Stimulated activated effector memory CD8-positive, alpha-beta T cell treated with anti-CD3 and anti-CD28 coated beads, Interleukin-12 subunit alpha, Interleukin-12 subunit beta, amount 100 ng/mL, for 72 hours (primary cell): ENCODE measurements around the gene COL27A1.
"Not testable (repeated sequence)": the region's sequence is repeated elsewhere in the genome, so short reads cannot be mapped to it uniquely, and the experiment has no call there.

Experiments
- ATAC-seq: fragments of 150-1000 bp; cut with Tn5 transposase; 2 replicates; pipeline ENCODE4 v1.10.0; 2021
- DNase-seq, 2 donors: peaks; one replicate each; pipeline ENCODE4 v3.0.0; 2021 to 2022; ENCODE audit warnings: low spot score in 2 of 2
- H3K27ac Mint-ChIP-seq: one replicate; pipeline ENCODE4 v1.8.0; 2022; ENCODE audit warnings: mild to moderate bottlenecking, mixed read lengths
- H3K36me3 Mint-ChIP-seq: one replicate; pipeline ENCODE4 v1.8.0; 2022; ENCODE audit warnings: mild to moderate bottlenecking, mixed read lengths
- H3K4me1 Mint-ChIP-seq: one replicate; pipeline ENCODE4 v1.8.0; 2022; ENCODE audit warnings: mixed read lengths
- H3K4me3 Mint-ChIP-seq: one replicate; pipeline ENCODE4 v1.8.0; 2022; ENCODE audit warnings: mild to moderate bottlenecking, mixed read lengths
- H3K9me3 Mint-ChIP-seq: one replicate; pipeline ENCODE4 v1.8.0; 2022; ENCODE audit warnings: mixed read lengths

The COL27A1 gene

DNA sequence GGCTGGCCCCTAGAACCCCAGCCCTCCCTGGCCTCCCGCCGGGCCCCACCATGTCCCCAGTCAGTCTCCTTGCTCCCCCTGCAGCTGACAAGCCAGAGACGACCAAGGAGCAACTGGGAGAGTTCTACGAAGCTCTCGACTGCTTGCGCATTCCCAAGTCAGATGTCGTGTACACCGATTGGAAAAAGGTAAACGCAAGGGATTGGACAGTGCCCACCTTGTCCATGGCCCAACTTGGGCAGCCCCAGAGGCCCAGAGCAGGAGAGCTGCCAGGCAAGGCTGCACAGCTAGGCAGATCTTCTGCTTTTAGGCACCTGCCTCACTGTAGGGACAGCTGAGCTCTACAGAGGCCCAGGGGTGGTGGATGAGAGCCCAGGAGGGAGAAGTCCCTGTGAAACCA lies 169.6 kb downstream of the COL27A1 start:
- DNase-seq, ATAC-seq: not testable (repeated sequence)

DNA sequence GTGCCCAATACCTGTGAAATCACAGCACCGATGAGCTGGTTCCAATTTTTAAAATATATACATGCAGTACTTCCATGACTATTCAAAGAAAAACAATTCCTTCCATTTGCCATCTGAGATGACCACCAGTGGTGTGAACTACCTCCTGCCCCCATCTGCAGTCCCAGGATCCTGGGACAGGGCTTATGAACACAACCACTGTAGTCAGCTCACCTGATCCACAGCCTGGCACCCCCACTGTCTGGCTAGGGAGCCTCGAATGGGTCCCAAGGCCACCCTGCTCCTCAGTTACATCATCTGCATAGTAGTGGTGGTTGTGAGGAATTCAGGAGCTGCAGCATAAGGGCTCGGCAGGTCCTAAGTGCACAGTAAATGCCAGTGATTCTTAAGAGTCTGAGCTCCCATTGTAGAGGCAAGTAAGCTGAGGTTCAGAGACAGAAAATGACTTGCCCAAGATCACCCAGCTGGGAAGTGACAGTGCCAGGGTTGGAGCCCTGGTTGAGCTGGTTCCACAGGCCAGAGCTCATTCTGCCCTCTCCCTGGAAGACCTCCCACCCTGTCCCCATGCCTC lies 170.4 kb downstream of the COL27A1 start:
- H3K27ac Mint-ChIP-seq, ATAC-seq, H3K36me3 Mint-ChIP-seq, H3K4me3 Mint-ChIP-seq, H3K9me3 Mint-ChIP-seq, DNase-seq: not testable (repeated sequence)
- H3K4me1 Mint-ChIP-seq: peaks cover 12% of the 10 kb centered on the region

More for the DNA sequence above, 169.6 kb downstream of the COL27A1 start:
- H3K4me1 Mint-ChIP-seq: peaks cover 12% of the 10 kb centered on the region
- H3K27ac Mint-ChIP-seq, H3K4me3 Mint-ChIP-seq, H3K36me3 Mint-ChIP-seq, H3K9me3 Mint-ChIP-seq: not testable (repeated sequence)

DNA sequence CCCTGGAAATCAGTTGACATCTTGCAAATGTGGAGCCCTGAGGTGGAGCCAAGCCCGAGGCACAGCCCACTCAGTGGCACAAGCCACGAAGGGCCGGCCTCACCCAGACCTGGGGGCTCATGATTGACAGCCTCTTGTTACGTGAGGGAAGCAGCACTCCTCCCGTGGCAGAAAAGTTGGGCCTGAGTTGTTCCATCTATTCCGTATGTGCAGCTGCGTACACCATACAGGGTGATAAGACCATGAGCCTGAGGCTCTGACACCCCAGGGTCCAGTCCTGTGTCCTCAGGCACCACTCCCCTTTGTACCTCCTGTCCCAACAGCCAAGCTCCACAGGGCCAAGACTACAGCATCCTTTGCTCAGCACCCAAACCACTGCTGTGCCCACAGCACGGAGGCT lies 172.4 kb downstream of the COL27A1 start:
- Mint-ChIP-seq H3K27ac (no peak overlapping the region), H3K4me3 (no peak overlapping the region), H3K4me1 (peaks cover 14% of the 10 kb centered on the region), H3K36me3 (peaks cover 19% of the 10 kb centered on the region), H3K9me3 (no peaks in the 10 kb centered on the region)
- DNase-seq (no peak), ATAC-seq (no peak)

GRCh38 chr9:114328357-114328820 lies 173.1 kb downstream of the COL27A1 start:
- not testable (repeated sequence) for H3K9me3 Mint-ChIP-seq, H3K27ac Mint-ChIP-seq, DNase-seq, ATAC-seq, H3K4me3 Mint-ChIP-seq
- Mint-ChIP-seq H3K36me3 (peaks cover 20% of the 10 kb centered on the region), H3K4me1 (peaks cover 14% of the 10 kb centered on the region)

DNA sequence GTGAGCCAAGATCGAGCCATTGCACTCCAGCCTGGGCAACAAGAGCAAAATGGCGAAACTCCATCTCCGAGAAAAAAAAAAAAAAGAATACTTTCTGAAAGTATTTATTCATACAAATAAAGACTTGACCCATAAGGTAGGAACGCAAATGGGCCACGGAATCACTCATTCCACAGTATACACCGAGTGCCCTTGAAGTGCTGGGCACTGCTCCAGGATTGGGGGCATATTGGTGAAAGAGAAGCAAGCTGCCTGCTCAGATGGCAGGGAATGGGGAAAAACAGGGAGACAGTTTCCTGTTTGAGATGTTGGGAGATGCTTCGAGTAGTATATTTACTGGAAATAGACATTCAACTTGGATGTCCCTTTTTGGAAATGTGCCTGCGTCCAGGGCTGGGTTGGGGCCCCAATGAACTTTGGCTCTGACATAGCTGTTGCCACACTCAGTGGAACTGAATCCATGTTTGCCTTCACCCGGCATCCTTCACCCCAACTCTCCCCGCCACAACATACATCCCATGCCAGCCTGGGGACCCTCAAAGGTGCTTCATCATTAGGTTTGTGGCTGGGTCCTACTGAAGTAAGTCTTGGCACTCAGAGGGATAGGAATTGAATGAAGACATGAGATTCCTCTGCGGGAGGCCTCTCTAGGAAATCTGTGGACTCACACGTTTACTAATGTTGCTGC lies 173.7 kb downstream of the COL27A1 start:
- H3K9me3 Mint-ChIP-seq, H3K27ac Mint-ChIP-seq, DNase-seq, H3K4me3 Mint-ChIP-seq, ATAC-seq: not testable (repeated sequence)
- Mint-ChIP-seq H3K36me3 (peaks cover 20% of the 10 kb centered on the region), H3K4me1 (peaks cover 14% of the 10 kb centered on the region)

DNA sequence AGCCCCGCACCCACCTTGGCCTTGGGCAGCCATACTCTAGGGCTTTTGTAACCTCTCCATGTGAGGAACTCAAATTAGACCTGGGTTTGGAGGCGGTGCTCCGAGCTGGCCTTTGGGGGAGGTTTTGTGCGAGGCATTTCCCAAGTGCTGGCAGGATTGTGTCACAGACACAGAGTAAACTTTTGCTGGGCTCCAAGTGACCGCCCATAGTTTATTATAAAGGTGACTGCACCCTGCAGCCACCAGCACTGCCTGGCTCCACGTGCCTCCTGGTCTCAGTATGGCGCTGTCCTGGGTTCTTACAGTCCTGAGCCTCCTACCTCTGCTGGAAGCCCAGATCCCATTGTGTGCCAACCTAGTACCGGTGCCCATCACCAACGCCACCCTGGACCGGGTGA lies 174.3 kb downstream of the COL27A1 start, which contains the start of gene ORM2:
ORM2 (plus strand) TSS at position 245 of the 398 bp plus-strand sequence; CDS start at position 281, 36 bp downstream.
- peaks cover 24% of the 10 kb centered on the region for H3K36me3 Mint-ChIP-seq
- DNase-seq, H3K9me3 Mint-ChIP-seq, H3K4me3 Mint-ChIP-seq: not testable (repeated sequence)
- peaks cover 14% of the 10 kb centered on the region for H3K4me1 Mint-ChIP-seq
- ATAC-seq: peak; percentile 14
- H3K27ac Mint-ChIP-seq: peak within 1 kb of the TSS; percentile 68

DNA sequence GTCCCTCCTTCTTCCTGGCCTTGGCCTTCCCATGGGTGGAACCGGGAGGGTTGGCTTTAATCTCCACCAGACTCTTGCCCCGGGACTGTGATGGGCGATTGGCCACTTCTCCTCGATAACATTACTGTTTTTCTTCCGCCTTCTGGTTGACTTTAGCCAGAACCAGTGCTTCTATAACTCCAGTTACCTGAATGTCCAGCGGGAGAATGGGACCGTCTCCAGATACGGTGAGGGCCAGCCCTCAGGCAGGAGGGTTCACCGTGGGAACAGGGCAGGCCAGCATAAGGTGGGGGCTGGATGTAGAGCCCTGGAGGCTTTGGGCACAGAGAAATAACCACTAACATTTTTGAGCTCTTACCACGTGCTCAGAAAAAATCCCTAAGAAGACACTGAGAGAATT lies 175.3 kb downstream of the COL27A1 start:
- ATAC-seq: no peak
- H3K36me3 Mint-ChIP-seq: peaks cover 34% of the 10 kb centered on the region
- peaks cover 21% of the 10 kb centered on the region for H3K4me1 Mint-ChIP-seq
- no peak for DNase-seq
- no peak overlapping the region for H3K4me3 Mint-ChIP-seq
- H3K27ac Mint-ChIP-seq: peak overlapping the region; percentile 68
- H3K9me3 Mint-ChIP-seq: no peaks in the 10 kb centered on the region

DNA sequence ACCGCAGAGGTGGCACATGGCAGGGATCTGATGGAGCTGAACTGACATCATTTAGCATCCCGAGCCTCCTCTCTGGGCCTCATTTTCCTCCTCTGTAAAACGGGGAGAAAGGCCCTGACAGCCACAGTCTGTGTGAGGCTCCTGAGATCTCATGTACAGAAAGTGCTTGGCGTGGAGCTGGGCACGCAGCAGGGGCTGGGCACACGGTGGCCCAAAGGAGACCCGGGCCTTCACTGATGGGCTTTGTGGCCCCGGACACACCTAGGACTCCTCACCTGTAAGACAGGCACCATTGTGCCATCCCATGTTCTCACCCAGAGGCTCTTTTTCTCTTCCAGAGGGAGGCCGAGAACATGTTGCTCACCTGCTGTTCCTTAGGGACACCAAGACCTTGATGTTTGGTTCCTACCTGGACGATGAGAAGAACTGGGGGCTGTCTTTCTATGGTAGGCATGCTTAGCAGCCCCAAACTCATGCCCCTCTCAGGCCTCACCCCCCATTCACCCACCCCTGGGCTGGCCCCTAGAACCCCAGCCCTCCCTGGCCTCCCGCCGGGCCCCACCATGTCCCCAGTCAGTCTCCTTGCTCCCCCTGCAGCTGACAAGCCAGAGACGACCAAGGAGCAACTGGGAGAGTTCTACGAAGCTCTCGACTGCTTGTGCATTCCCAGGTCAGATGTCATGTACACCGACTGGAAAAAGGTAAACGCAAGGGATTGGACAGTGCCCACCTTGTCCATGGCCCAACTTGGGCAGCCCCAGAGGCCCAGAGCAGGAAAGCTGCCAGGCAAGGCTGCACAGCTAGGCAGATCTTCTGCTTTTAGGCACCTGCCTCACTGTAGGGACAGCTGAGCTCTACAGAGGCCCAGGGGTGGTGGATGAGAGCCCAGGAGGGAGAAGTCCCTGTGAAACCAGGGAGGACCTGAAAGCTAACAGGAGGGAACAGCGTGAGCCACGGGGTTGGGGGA lies 176.2 kb downstream of the COL27A1 start:
- Mint-ChIP-seq H3K4me1 (peaks cover 21% of the 10 kb centered on the region), H3K36me3 (peaks cover 43% of the 10 kb centered on the region), H3K27ac (peak overlapping the region; percentile 68)
- H3K4me3 Mint-ChIP-seq, DNase-seq, H3K9me3 Mint-ChIP-seq: not testable (repeated sequence)
- peak; percentile 14 for ATAC-seq

DNA sequence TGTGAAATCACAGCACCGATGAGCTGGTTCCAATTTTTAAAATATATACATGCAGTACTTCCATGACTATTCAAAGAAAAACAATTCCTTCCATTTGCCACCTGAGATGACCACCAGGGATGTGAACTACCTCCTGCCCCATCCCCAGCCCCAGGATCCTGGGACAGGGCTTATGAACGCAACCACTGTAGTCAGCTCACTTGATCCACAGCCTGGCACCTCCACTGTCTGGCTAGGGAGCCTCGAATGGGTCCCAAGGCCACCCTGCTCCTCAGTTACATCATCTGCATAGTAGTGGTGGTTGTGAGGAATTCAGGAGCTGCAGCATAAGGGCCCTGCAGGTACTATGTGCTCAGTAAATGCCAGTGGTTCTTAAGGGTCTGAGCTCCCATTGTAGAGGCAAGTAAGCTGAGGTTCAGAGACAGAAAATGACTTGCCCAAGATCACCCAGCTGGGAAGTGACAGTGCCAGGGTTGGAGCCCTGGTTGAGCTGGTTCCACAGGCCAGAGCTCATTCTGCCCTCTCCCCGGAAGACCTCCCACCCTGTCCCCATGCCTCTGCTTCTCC lies 177.2 kb downstream of the COL27A1 start:
- H3K4me3 Mint-ChIP-seq, DNase-seq, H3K9me3 Mint-ChIP-seq, ATAC-seq: not testable (repeated sequence)
- peak overlapping the region; percentile 74 for H3K27ac Mint-ChIP-seq
- H3K4me1 Mint-ChIP-seq: peaks cover 21% of the 10 kb centered on the region
- H3K36me3 Mint-ChIP-seq: peaks cover 54% of the 10 kb centered on the region

- not testable (repeated sequence) for H3K9me3 Mint-ChIP-seq, DNase-seq, H3K4me3 Mint-ChIP-seq, ATAC-seq, H3K27ac Mint-ChIP-seq
- peaks cover 21% of the 10 kb centered on the region for H3K4me1 Mint-ChIP-seq
- peaks cover 65% of the 10 kb centered on the region for H3K36me3 Mint-ChIP-seq
These were observed 178.4 kb downstream of the COL27A1 start for GRCh38 chr9:114333718-114334117.

DNA sequence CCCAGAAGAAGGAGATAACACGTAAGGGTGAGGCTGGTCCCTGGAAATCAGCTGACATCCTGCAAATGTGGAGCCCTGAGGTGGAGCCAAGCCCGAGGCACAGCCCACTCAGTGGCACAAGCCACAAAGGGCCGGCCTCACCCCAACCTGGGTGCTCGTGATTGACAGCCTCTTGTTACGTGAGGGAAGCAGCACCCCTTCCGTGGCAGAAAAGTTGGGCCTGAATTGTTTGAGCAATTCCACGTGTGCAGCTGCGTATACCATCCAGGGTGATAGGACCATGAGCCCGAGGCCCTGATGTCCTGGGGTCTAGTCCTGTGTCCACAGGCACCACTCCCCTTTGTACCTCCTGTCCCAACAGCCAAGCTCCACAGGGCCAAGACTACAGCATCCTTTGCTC lies 179.2 kb downstream of the COL27A1 start:
- H3K9me3 Mint-ChIP-seq: no peaks in the 10 kb centered on the region
- peak overlapping the region; percentile 66 for H3K27ac Mint-ChIP-seq
- H3K4me1 Mint-ChIP-seq: peaks cover 21% of the 10 kb centered on the region
- ATAC-seq: no peak
- peaks cover 73% of the 10 kb centered on the region for H3K36me3 Mint-ChIP-seq
- H3K4me3 Mint-ChIP-seq: no peak overlapping the region
- DNase-seq: no peak

- peak overlapping the region; percentile 66 for H3K27ac Mint-ChIP-seq
These were observed 180.4 kb downstream of the COL27A1 start for GRCh38 chr9:114335745-114336144.

DNA sequence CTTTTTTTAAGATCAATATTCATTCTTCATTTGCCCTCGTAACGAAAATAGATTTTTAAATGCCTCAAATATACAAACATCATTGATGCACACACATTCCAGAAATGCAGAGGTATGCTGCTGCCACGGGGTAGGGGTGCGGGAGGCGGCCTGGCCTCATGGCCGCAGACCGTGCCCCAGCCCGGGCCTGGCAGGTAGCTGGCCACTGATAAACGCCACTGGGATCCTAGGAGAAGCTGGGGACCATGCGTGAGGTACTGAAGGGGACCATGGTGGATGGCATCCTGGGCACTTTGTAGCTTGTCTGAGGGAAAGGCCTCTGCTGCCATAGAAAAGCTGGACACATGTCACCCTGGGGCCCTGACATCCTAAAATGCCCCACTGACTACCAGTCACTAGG lies 180.8 kb downstream of the COL27A1 start:
- H3K9me3 Mint-ChIP-seq: no peaks in the 10 kb centered on the region
- peaks cover 85% of the 10 kb centered on the region for H3K36me3 Mint-ChIP-seq
- no peak for ATAC-seq
- no peak overlapping the region for H3K4me3 Mint-ChIP-seq
- DNase-seq: no peak
- H3K4me1 Mint-ChIP-seq: peaks cover 29% of the 10 kb centered on the region
- H3K27ac Mint-ChIP-seq: peak overlapping the region; percentile 66

More at GRCh38 chr9:114335745-114336144, 180.4 kb downstream of the COL27A1 start:
- no peak overlapping the region for H3K4me3 Mint-ChIP-seq
- peaks cover 85% of the 10 kb centered on the region for H3K36me3 Mint-ChIP-seq
- DNase-seq (no peak), ATAC-seq (no peak)
- H3K4me1 Mint-ChIP-seq: peaks cover 27% of the 10 kb centered on the region
- no peaks in the 10 kb centered on the region for H3K9me3 Mint-ChIP-seq

DNA sequence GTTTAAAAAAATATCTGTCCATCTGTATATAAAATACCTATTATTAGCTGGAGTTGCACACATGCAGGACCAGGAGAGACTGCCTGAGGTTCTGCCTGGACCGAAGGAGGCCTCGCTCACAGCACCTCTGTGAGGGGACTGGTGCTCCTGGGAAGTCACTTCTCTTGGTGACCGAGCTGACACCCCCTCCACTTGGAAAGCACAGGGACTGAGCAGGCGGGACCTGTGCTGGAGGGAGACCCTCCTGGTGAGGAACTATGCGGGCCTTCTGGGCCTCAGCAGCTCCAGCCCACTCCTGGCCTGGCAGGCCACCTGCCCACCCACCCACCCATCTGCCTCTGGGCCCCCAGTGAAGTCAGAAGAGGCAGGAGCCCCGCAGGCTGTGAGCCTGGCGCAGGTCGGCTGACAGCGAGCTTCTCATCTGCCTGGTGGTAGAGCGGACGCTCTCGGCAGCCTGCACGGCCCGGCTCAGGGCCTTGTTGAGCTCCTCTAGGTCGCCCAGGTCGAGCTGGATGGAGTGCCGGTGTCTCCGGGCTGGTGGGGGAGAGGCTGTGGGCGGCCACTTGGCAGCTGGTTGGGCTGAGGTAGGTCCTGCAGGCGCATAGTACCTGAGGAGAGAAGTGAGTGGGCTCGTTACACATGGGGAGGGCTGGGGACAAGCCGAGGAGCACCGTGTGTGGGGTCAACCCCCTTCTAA lies 181.5 kb downstream of the COL27A1 start:
- ATAC-seq (no peak), DNase-seq (no peak)
- H3K4me3 Mint-ChIP-seq: no peak overlapping the region
- peak overlapping the region; percentile 66 for H3K27ac Mint-ChIP-seq
- peaks cover 85% of the 10 kb centered on the region for H3K36me3 Mint-ChIP-seq
- peaks cover 31% of the 10 kb centered on the region for H3K4me1 Mint-ChIP-seq
- no peaks in the 10 kb centered on the region for H3K9me3 Mint-ChIP-seq
